LHCN-M2 (cell line): Measurements from ENCODE around the gene PDXDC1. TPM values are rescaled to one million over a fixed set of nuclear protein-coding genes. Genes with fewer than 3 reads are reported as not detected.
"Not testable (repeated sequence)": the region's sequence is repeated elsewhere in the genome, so short reads cannot be mapped to it uniquely, and the experiment has no call there.

ENCODE experiments used
- DNase-seq: peaks from one replicate; pipeline ENCODE4 v3.0.0-alpha.2; 2012; ENCODE audit warnings: low read depth
- total RNA-seq: library from RNA; depleted of rRNA; stranded (reverse); fragments of >200 nt; gene quantifications from 2 replicates; pipeline ENCODE4 v1.2.3, GENCODE V29; 2014

Gene PDXDC1
- total RNA-seq, 1 experiment from 2014 or later = 49.1 TPM

DNA sequence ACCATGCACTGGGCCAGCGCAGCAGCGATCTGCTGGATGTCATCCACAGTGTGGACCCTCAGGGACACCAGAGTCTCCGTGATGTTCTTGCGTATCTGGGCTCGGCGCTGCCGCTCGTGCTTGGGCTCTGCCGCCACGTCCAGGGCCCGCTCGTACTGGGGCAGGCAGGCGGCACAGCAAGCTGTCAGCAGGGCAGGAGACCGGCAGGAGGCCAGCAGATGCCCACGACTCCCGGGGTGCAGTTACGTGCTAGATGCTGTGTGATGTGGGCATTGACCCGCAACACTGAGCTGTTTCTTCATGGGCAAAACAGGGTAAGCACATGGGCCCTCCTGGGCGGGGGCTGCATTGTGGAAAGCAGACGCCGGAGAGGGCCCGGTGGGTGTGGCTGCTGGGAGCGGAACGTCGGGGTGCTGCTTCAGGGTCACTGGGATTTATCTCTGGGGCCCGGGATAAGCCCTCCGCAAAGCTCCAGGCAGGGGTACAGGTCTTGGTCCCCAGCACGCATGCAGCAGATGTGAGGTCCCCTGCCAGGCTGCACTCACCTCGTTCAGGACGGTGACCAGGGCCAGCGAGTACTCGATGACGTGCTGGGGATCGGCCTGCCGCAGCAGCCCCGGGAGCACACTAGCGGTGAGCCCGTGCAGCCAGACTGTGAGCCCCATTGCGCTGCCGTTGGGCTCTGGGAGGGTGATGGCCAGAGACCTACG lies 158.0 kb downstream of the PDXDC1 start:
- DNase-seq = not testable (repeated sequence)

DNA sequence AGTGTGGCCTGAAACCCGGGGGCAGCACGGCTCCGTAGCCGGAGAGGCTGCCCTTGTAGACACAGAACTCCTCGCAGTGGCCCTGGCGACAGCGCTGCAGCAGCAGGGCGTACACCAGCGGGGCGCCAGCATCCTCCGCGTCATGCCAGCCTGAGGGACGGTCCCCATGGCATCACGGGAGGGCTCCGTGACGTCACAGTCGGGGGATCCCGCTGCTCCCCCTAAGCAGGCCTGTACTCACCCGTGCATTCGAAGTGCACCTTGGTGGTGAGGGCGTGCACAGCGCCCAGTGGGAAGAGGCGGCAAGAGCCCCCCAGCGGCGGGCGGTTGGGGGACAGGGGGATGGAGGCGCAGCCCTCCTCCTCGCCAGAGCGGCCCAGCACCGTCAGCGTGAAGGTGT lies 158.7 kb downstream of the PDXDC1 start:
- DNase-seq = not testable (repeated sequence)

DNA sequence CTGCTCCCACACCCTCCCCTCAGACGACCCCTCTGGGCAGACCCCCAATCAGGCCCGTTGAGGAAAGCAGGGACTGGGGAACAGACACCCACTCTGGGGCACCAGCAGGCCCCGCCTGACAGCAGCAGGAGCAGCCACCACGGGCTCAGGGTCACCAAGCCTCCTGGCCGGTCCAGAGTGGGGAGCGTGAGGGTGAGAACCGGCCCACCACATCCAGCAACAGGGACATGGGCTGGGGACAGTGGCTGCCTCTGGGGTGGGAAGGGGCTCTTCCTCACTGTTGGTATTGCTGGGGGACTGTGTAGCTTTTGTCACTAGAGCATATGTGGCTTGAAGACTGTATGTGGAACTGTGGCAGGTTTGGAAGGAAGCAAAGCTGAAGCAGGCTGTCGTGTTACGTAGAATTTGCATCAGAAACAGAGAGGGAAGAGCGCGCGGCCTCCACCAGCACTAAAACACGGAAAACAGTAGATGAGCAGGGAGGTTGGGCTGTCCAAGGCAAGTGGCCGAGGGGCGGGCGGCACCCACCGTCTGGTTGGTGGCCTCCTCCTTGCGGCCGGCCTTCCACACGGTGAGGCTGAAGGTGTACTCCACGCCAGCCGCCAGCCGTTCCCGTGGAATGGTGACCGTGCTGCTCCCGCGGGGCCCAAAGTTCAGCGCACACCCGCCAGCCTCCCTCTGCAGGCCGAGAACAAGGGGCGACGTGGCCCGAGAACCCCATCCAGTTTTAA lies 160.1 kb downstream of the PDXDC1 start:
- DNase-seq = not testable (repeated sequence)

DNA sequence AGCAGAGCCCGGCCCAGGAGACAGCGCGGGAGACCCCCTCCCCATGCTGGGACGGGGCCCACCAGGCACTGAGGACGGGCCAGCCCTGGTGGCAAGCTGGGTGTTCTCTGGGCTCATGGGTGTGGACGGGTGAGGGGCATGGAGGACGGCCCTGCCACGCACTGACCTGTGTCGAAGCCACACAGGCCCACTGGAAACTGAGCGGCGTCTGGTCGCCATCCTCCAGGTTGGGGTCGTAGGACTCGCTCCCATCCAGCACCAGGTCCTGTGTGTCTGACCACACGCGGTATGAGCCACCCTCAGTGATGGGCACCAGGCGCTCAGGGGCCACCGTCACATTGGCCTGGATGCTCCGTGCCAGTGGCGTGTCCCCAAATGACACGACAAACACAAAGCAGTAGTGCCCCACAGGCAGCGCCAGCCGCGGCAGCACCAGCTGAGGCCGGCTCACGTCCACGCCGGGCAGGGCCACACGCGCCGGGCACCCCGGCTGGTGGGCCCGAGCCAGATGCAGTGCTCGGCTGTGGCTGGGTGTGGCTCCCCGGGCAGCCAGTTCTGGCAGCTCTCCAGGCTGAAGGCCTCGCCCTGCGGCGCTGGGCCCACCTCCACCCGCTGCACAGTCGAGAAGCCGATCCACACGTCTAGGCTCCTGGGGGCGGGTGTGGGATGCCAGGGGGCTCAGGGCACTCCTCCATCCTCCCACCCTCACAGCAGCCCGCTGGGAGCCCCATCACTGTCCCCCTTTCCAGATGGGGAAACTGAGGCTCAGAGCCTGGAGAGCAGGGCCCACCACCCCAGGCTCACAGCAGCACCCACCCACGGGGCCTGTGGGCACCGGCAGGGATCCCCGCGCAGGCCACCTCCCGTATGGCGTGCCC lies 160.9 kb downstream of the PDXDC1 start:
- DNase-seq = not testable (repeated sequence)

DNA sequence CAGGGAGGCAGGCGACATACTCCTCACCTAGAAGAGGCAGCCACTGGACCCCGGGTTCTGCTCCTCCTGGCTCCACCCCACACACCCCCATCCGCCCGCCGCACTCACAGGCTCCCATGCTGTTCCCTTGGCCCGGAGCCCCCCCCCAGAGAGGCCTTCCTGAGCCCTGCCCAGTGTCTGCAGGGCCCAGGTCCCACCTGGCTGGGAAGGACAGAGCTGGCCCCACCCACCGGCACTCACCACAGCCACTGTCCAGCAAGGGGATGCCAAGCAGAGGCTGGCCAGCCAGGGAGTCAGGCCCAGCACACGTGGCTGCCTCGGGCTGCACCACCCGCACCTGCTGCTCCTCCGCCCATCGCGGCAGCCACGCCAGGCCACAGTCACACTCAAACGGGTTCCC lies 162.7 kb downstream of the PDXDC1 start:
- not testable (repeated sequence) for DNase-seq

DNA sequence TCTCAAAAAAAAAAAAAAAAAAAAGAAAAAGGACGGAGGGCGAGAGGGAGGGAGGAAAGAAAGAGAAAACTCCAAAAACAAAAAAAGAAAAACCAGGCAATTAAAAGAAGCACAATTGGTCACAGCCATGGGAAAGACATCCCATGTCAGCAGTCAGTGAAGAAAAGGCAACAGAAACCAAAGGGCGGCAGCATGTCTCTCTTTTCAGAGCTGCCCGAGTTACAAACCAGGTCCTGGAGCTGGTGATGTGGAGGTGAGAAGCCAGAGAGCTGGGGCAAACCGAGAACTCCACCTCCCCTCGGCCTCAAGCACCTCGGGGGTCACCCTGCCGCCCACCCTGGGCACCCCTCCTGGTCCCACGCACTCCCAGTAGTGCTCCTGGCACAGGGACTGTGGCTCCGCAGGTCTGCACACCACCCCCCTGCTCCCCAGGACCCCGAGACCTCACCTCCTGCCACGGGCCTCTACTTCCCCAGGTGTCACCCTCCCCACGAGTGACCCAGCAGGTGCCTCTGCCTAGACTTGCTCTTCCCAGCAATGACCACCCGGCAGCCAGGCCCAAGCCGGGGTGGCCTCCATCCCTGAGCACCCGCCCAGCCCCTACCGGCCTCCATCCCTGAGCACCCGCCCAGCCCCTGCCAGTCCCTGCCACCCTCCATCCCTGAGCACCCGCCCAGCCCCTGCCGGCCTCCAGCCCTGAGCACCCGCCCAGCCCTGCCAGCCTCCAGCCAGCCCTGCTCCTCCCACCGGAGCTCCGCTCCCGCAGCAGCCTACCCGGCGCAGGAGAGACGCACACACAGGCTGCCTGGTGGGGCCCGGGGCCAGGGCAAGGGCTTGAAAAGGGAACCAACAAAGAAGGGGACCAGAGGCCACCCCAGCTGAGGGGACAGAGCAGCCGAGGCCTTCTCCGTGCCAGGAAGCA lies 165.9 kb downstream of the PDXDC1 start:
- not testable (repeated sequence) for DNase-seq

GRCh38 chr16:15141586-15141985 lies 166.8 kb downstream of the PDXDC1 start:
- DNase-seq = no peak

- DNase-seq = not testable (repeated sequence)
Observed at GRCh38 chr16:15142107-15142890, 167.5 kb downstream of the PDXDC1 start.

DNA sequence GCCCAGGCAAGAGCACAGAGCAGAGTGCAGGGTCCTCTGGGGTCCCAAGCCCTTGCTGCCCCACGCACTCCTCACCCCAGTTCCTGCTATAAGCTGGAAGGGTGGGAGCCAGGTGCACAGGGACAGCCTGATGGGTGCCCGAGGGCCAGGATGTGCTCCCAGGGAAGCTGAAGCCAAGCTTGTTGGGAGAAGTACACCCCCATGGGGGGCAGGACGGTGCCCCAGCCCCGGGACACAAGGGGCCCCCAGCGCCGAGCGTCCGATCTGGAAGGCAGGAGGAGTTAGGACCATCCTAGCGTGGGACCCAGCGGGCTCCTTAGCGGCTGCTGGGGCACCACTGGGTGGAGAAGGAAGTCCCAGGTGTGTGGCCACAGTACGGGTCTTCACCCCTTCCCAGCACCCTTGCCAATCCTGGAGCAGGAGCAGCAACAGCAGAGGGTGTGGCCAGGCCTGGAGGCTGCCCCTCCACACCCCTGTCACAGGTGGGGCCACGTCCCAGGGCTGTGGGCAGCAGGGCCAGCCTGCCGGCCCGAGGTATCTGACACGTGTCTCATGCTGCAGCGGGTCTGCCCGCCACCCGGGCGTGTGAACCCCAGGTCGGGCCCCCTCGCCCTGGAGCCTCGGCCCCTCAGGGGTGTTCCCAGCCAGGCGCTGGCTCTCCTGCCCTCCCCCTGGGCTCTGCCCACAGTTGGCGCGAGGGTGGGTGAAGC lies 168.2 kb downstream of the PDXDC1 start:
- not testable (repeated sequence) for DNase-seq

DNA sequence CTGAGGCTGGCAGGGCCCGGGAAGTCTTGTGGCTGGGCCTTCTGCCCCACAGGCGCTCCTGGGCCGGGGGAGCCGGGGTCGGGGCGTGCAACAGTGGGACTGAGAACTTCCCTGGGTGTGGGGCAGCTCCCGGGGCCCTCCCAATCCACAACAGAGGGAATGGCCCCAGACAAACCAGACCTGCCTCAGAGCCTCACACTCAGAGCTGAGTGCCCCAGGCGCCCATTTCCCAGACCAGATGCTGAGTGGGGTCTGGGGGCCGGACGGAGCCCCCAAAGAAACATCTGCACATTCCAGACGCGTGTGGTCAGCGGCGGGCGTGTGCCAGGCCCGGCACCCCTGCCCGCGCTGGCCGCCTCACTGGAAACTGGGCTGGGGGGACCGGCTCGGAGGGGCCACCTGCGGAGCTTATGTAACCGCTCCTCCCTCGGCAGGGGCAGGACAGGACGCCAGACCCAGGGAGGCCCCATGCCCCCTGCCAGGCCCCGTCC lies 168.8 kb downstream of the PDXDC1 start:
- not testable (repeated sequence) for DNase-seq

DNA sequence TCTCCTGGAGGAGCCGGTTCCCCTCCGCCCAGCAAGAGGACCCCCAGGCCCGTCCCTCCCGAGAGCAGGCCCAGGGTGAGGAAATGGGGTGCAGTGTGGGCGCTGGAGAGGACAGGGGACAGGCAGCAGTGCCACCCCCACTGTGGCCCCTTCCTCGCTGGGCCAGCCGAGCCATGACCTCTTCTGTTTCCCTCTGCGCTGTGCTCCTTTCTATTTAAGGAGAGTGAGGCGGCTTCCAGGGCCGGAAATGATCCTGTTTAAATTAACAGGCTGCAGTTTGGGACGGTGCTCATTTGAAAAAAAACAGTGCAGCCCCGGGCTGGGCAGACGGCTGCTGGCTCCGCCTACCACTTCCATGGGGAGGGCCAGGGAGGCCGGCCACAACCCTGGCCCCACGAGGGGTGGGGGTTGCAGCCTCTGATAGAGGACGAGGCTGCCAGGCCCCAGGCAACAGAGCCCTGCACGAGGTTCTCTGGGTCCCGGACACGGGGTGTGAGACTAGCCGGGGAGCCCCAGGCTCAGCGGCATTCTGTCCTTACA lies 169.3 kb downstream of the PDXDC1 start:
- DNase-seq = peak; percentile 46

GRCh38 chr16:15144781-15145417 lies 170.1 kb downstream of the PDXDC1 start:
- DNase-seq = not testable (repeated sequence)

- DNase-seq = peak; percentile 44
Observed at GRCh38 chr16:15145418-15146263, 170.8 kb downstream of the PDXDC1 start.

DNA sequence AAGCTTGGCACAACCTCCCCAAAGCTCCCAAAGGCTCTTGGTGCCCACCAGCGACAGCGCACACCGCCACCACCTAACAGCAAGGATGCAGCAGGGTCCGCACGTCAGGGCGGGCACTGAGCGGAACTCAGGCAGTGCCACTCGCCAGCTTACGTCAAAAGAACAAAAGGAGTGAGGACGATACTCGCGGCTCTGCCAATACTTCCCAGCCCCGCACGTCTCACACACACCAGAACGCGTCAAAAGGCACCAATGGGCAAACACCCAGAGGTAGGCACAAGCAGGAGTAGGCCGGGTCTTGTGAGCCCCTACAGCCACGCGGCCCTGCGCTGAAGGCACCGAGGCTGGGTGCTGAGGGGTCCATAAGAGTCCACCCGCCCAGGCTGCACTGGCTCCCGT lies 171.4 kb downstream of the PDXDC1 start:
- not testable (repeated sequence) for DNase-seq

DNA sequence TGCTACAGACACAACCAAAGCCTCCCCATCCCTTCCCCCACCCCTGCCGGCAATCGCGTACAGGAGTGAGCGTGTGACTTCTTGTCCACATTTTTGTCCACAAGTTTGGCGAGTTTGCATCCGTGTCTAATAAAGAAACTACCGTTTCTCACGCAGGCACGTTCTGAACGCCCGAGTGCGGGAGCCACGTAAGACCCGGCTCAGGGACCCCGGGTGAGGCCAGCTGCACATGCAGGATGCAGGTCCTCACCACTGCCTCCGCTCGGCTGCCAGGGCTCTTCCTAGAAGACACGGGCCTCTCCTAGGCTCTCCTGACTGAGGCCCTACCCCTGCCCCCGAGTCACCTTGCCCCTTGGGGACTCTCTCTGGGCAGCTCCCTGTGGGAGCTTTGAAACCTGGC lies 174.0 kb downstream of the PDXDC1 start:
- not testable (repeated sequence) for DNase-seq

GRCh38 chr16:15149260-15149659 lies 174.4 kb downstream of the PDXDC1 start:
- DNase-seq = not testable (repeated sequence)

DNA sequence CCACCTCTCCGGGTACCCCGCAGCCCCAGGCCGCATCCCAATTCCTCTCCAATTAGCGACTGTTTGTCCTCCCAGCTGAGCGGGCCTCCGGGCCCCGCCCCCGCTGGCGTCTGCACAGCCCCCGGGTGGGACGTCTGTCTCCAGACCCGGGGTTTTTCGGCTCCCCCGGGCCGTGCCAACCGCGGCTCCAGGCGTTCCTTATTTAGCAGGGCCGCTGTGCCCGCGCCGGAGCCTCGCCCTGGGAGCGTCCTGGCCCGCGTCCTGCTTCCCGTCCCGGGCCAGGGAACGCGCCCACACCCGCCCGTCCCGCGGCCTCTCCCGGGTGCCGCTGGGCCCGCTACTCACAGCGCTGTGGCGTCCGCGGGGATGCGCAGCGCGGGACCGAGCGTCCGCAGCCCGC lies 179.2 kb downstream of the PDXDC1 start:
- DNase-seq = peak; percentile 14
